ENCODE data around the gene DUSP9.

DNA sequence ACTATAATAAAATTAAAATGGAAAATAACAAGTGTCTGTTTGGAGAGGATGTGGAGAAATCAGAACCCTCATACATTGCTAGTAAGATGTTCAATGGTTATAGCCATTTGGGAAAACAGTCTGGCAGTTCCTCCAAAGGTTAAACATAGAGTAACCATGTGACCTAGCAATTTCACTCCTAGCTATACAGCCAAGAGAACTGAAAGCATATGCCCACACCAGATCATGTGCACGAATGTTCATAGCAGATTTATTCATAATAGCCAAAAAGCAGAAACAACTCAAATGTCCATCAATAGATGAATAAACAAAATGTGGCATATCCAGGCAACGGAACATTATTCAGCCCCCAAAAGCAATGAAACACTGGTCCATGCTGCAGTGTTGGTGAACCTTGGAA, 38.6 kb upstream of the DUSP9 start:
- no peak for TF ChIP-seq EZH2 (IDR thresholded peaks at IDR 0.05; ENCODE audit: borderline replicate concordance, low read depth, low read length, poor library complexity, severe bottlenecking)
- TF ChIP-seq, protein P1, sequence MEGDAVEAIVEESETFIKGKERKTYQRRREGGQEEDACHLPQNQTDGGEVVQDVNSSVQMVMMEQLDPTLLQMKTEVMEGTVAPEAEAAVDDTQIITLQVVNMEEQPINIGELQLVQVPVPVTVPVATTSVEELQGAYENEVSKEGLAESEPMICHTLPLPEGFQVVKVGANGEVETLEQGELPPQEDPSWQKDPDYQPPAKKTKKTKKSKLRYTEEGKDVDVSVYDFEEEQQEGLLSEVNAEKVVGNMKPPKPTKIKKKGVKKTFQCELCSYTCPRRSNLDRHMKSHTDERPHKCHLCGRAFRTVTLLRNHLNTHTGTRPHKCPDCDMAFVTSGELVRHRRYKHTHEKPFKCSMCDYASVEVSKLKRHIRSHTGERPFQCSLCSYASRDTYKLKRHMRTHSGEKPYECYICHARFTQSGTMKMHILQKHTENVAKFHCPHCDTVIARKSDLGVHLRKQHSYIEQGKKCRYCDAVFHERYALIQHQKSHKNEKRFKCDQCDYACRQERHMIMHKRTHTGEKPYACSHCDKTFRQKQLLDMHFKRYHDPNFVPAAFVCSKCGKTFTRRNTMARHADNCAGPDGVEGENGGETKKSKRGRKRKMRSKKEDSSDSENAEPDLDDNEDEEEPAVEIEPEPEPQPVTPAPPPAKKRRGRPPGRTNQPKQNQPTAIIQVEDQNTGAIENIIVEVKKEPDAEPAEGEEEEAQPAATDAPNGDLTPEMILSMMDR (conservative IDR thresholded peaks at IDR 0.05; ENCODE audit: low read depth, low read length): no peak

All from A673 (cell line).